GM12878 (cell line): ENCODE results near the gene LIM2. TPM values are rescaled to one million over a fixed set of nuclear protein-coding genes. Genes with fewer than 3 reads are reported as not detected.

Experiments used
- BMI1 ChIP-seq: fragments of 450-650 bp; IDR thresholded peaks from 2 replicates; pipeline ENCODE4 v1.6.1; 2016; ENCODE audit warnings: mild to moderate bottlenecking, moderate library complexity, borderline replicate concordance
- FOXM1 ChIP-seq: IDR thresholded peaks from 2 replicates; pipeline ENCODE4 v1.6.1; 2012; ENCODE audit warnings: low read depth, mild to moderate bottlenecking, inconsistent platforms, low read length, moderate library complexity
- GATAD2B ChIP-seq: fragments of 450-650 bp; conservative IDR thresholded peaks from 2 replicates; pipeline ENCODE4 v1.6.1; 2017; ENCODE audit warnings: low read depth, mild to moderate bottlenecking, moderate library complexity
- RAD51 ChIP-seq: fragments of 450-650 bp; IDR thresholded peaks from 2 replicates; pipeline ENCODE4 v1.6.1; 2016; ENCODE audit warnings: moderate library complexity, mild to moderate bottlenecking, inconsistent platforms
- SMAD1 ChIP-seq: fragments of 450-650 bp; IDR thresholded peaks from 2 replicates; pipeline ENCODE4 v1.6.1; 2018; ENCODE audit warnings: mild to moderate bottlenecking, low read depth; ENCODE audit not compliant: partially characterized antibody
- SUZ12 ChIP-seq: fragments of 200-600 bp; sonication (generic); IDR thresholded peaks from one replicate; pipeline ENCODE4 v1.6.1; 2018; ENCODE audit warnings: antibody characterized with exemption, mild to moderate bottlenecking; ENCODE audit not compliant: unreplicated experiment
- polyA plus RNA-seq, 11 experiments: library from polyadenylated mRNA; depleted of rRNA in 4 of 11; unstranded in 6 of 11; stranded (reverse) in 5 of 11; fragments of >200 nt; fragmentation: Nextera tagmentation in 4 of 11; fragmentation: Illumina TruSeq in 1 of 11; extraction: Ambion mirVana in 4 of 11; extraction: Trizol in 1 of 11; gene quantifications; 1 replicate in 1 of 11; 2 replicates in 10 of 11; pipeline versions ENCODE4 v1.2.1 to v1.2.3, GENCODE V29; 2011 to 2016; ENCODE audit warnings: inconsistent platforms in 2 of 11, missing spikeins in 2 of 11, low read depth in 1 of 11
- total RNA-seq, 4 experiments: library from RNA; depleted of rRNA in 3 of 4; stranded (reverse); fragments of >200 nt in 3 of 4; fragmentation: Illumina TruSeq in 1 of 4; extraction: Trizol in 1 of 4; gene quantifications; 2 replicates each; pipeline versions ENCODE4 v1.2.1 to v1.2.3, GENCODE V29; 2013 to 2021
- TF ChIP-seq, protein P1 (sequence below): fragments of 150-350 bp; IDR thresholded peaks from 2 replicates; pipeline ENCODE4 v1.6.1; 2014; ENCODE audit warnings: mild to moderate bottlenecking, low read depth, low read length
- TF ChIP-seq, protein P2 (sequence below): fragments of 450-650 bp; IDR thresholded peaks from 2 replicates; pipeline ENCODE4 v1.6.1; 2018; ENCODE audit warnings: borderline replicate concordance, mild to moderate bottlenecking; ENCODE audit not compliant: partially characterized antibody

The LIM2 gene
- total and polyA plus RNA-seq, 10 of the 15 experiments (the other 5 are each of a cell fraction or from before 2014, with no cell fraction given), result not detected

DNA sequence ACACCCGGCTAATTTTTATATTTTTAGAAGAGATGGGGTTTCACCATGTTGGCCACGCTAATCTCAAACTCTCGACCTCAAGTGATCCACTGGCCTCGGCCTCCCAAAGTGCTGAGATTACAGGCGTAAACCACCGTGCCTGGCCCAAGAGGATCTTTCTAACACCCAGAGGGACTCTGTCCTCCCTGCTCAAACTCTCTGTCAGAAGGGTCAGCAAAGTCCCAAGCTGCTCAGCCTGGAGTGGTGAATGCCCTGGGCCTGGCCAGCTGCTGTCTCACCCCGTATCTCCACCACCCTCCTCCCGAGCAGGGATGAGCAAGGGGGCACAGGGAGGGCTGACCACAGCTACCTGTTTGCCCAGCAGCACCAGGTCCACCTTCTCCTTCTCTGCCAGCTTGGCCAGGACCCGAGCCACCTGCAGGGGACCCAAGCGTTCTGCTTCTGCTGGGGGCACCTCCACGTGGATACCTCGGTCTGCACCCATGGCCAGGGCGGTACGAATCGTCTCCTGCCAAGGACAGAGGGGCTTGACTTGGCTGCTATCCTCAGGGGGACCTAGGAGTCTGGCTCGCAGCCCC lies 34.9 kb downstream of the LIM2 start (continued):
- TF ChIP-seq, protein P1, sequence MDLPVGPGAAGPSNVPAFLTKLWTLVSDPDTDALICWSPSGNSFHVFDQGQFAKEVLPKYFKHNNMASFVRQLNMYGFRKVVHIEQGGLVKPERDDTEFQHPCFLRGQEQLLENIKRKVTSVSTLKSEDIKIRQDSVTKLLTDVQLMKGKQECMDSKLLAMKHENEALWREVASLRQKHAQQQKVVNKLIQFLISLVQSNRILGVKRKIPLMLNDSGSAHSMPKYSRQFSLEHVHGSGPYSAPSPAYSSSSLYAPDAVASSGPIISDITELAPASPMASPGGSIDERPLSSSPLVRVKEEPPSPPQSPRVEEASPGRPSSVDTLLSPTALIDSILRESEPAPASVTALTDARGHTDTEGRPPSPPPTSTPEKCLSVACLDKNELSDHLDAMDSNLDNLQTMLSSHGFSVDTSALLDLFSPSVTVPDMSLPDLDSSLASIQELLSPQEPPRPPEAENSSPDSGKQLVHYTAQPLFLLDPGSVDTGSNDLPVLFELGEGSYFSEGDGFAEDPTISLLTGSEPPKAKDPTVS, result no peak
- TF ChIP-seq, protein P2, sequence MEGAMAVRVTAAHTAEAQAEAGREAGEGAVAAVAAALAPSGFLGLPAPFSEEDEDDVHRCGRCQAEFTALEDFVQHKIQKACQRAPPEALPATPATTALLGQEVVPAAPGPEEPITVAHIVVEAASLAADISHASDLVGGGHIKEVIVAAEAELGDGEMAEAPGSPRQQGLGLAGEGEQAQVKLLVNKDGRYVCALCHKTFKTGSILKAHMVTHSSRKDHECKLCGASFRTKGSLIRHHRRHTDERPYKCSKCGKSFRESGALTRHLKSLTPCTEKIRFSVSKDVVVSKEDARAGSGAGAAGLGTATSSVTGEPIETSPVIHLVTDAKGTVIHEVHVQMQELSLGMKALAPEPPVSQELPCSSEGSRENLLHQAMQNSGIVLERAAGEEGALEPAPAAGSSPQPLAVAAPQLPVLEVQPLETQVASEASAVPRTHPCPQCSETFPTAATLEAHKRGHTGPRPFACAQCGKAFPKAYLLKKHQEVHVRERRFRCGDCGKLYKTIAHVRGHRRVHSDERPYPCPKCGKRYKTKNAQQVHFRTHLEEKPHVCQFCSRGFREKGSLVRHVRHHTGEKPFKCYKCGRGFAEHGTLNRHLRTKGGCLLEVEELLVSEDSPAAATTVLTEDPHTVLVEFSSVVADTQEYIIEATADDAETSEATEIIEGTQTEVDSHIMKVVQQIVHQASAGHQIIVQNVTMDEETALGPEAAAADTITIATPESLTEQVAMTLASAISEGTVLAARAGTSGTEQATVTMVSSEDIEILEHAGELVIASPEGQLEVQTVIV, result no peak
- no peak for TF ChIP-seq FOXM1
- TF ChIP-seq RAD51, result no peak
- no peak for TF ChIP-seq SUZ12
- TF ChIP-seq GATAD2B, result no peak
- TF ChIP-seq BMI1, result no peak
- no peak for TF ChIP-seq SMAD1
